Right atrium auricular region (tissue), 2 donors: Measurements from ENCODE around the gene CD3E. TPM values are rescaled to one million over a fixed set of nuclear protein-coding genes. Genes with fewer than 3 reads are reported as not detected.

Experiments used
- DNase-seq: peaks from one replicate; pipeline ENCODE4 v3.0.0-alpha.2; 2019; ENCODE audit warnings: low spot score
- H3K27ac ChIP-seq, 2 donors: fragments of 200-600 bp; sonication (generic); 1 replicate in 1 of 2; 2 replicates in 1 of 2; pipeline ENCODE4 v1.5.1; 2016 to 2019
- H3K27me3 ChIP-seq, 2 donors: fragments of 200-600 bp; sonication (generic); one replicate each; pipeline versions ENCODE4 v1.5.1 to v1.6.0; 2017 to 2019
- H3K36me3 ChIP-seq: fragments of 200-600 bp; sonication (generic); one replicate; pipeline ENCODE4 v1.5.1; 2016
- H3K4me1 ChIP-seq, 2 donors: fragments of 200-600 bp; sonication (generic); one replicate each; pipeline versions ENCODE4 v1.5.1 to v1.6.0; 2017 to 2019
- H3K4me3 ChIP-seq, 2 donors: fragments of 200-600 bp; sonication (generic); 1 replicate in 1 of 2; 2 replicates in 1 of 2; pipeline ENCODE4 v1.5.1; 2017 to 2019; ENCODE audit warnings: mild to moderate bottlenecking in 1 of 2, moderate library complexity in 1 of 2
- H3K9me3 ChIP-seq, 2 donors: fragments of 200-600 bp; sonication (generic); one replicate each; pipeline ENCODE4 v1.5.1; 2019
- total RNA-seq, 2 donors: library from RNA; depleted of rRNA; stranded (reverse); fragments of >200 nt; gene quantifications; one replicate each; pipeline ENCODE4 v1.1.0, GENCODE V29; 2016
- TF ChIP-seq, protein P1 (sequence below), 2 donors: fragments of 200-600 bp; sonication (generic); IDR thresholded peaks; one replicate each; pipeline ENCODE4 v1.5.1; 2019; ENCODE audit warnings: antibody characterized with exemption in 2 of 2

The CD3E gene
- total RNA-seq, 2 donors from 2014 or later, result 1.8 TPM; not detected in 1

DNA sequence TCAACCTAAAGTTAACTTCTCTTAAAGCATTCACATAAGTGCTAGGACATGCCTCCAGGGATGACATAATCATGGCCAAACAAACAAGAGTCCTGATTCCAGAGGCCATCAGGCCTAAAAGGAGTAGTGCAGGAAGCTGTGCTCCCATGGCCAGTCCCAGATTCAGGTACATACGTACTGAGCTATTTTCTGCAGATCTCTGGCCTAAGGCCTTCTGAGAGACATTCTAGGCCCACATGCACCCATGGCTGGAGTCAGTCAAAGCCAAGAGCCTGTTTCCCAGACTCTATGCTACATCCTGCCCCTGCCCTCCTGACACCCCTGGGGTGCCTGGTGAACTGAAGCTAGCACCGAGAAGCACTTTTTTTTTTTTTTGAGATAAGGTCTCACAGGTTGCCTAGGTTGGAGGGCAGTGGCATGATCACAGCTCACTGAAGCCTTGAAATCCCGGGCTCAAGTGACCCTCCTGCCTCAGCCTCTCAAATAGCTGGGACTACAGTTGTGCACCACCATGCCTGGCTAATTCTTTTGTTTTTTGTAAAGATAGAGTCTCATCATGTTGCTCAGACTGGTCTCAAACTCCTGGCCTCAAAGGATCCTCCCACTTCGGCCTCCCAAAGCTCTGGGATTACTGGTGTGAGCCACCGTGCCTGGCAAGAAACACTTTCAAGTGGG, 37.4 kb downstream of the CD3E start:
- TF ChIP-seq, protein P1, sequence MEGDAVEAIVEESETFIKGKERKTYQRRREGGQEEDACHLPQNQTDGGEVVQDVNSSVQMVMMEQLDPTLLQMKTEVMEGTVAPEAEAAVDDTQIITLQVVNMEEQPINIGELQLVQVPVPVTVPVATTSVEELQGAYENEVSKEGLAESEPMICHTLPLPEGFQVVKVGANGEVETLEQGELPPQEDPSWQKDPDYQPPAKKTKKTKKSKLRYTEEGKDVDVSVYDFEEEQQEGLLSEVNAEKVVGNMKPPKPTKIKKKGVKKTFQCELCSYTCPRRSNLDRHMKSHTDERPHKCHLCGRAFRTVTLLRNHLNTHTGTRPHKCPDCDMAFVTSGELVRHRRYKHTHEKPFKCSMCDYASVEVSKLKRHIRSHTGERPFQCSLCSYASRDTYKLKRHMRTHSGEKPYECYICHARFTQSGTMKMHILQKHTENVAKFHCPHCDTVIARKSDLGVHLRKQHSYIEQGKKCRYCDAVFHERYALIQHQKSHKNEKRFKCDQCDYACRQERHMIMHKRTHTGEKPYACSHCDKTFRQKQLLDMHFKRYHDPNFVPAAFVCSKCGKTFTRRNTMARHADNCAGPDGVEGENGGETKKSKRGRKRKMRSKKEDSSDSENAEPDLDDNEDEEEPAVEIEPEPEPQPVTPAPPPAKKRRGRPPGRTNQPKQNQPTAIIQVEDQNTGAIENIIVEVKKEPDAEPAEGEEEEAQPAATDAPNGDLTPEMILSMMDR (IDR thresholded peaks at IDR 0.05), result no peak
- H3K4me3 ChIP-seq, result no peak overlapping the region
- DNase-seq, result no peak
- no peak overlapping the region for H3K27ac ChIP-seq
- H3K27me3 ChIP-seq, result no peaks in the 10 kb centered on the region
- H3K4me1 ChIP-seq, result no peaks in the 10 kb centered on the region
- H3K9me3 ChIP-seq, result no peaks in the 10 kb centered on the region
- no peaks in the 10 kb centered on the region for H3K36me3 ChIP-seq

DNA sequence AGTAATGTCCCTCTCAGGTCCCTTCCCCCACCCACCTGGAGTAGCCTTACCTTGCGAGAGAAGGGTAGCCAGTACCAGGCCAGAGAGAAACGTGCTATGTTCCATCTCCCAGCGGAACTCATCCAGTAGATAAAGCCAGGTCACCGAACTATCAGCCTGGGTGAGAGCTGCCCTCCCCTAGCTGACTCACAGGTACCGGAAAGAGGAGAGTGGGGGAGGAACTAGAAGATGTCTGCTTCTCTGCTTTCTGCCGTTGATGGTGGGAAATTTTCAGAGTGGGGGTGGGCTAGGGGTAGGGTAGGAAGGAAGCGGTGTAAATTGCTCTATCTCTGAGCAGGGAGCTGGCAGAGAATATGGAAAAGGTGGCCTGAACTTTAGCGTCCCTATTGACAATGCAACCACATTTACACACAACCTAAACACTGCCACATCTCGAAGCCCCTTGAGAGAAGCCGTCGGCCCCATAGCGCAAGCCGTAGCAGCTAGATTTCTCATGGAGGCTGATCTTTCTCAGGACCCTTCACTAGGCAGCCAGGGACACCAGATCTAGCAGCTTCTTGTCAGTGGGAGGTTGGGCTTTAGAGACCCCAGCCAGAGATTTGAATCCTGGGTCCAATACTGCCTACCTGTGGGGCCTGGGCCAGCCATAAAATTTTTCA, 38.1 kb downstream of the CD3E start, which contains the start of gene CD3D:
Gene CD3D, minus strand, starts transcription at position 203 of the 659 bp plus-strand sequence. Its CDS starts 98 bp downstream, at position 105.
- H3K4me3 ChIP-seq, result no peak within 1 kb of the TSS
- H3K27me3 ChIP-seq, result no peaks in the 10 kb centered on the region
- TF ChIP-seq, protein P1 (IDR thresholded peaks at IDR 0.05), result no peak
- no peak within 1 kb of the TSS for H3K27ac ChIP-seq
- no peaks in the 10 kb centered on the region for H3K4me1 ChIP-seq
- no peaks in the 10 kb centered on the region for H3K9me3 ChIP-seq
- DNase-seq, result no peak
- H3K36me3 ChIP-seq, result no peaks in the 10 kb centered on the region

DNA sequence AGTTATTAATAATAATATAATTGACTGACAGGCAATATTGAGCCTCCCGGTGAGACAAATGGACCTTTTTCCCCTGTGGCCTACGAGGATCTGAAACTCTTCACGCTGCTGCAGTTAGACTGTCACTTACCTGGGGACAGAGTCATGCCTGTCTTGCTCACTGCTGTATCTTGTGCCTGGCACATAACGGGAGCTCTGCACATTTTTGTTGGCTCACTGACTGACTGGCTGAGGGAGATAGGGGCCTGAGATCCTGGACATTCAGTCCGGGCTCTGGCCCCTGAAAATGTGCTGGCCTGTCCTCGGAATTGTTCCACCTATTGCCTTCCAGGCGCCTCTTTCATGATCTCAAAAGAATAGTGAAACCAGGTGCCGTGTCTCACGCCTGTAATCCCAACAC, 38.7 kb downstream of the CD3E start:
- Histone ChIP-seq H3K4me1 (no peaks in the 10 kb centered on the region), H3K9me3 (no peaks in the 10 kb centered on the region), H3K27ac (no peak overlapping the region), H3K4me3 (no peak overlapping the region), H3K27me3 (no peaks in the 10 kb centered on the region), H3K36me3 (no peaks in the 10 kb centered on the region)
- TF ChIP-seq, protein P1 (IDR thresholded peaks at IDR 0.05), result no peak
- no peak for DNase-seq

DNA sequence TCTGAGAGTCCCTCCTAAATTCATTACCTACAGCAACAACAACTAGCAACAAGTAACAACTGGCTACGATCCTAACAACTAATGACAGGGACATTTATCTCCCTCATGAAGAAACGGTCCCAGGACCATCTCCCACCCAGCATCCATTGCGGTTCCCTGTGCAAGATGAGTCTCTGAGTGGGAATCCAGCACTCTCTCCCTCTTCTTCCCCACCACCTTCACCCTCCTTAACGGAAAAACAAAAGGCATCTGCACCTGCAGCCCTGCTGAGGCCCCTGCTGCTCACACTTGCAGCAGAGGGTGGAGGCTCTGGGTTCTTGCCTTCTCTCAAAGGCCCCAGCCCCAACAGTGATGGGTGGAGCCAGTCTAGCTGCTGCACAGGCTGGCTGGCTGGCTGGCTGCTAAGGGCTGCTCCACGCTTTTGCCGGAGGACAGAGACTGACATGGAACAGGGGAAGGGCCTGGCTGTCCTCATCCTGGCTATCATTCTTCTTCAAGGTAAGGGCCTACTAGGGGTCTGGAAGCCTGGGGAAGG, 39.5 kb downstream of the CD3E start, which contains the start of gene CD3G:
Gene CD3G, plus strand, starts transcription at position 364 of the 535 bp plus-strand sequence. Its CDS starts 80 bp downstream, at position 444.
- TF ChIP-seq, protein P1 (IDR thresholded peaks at IDR 0.05), result no peak
- DNase-seq, result no peak
- no peak within 1 kb of the TSS for H3K4me3 ChIP-seq

DNA sequence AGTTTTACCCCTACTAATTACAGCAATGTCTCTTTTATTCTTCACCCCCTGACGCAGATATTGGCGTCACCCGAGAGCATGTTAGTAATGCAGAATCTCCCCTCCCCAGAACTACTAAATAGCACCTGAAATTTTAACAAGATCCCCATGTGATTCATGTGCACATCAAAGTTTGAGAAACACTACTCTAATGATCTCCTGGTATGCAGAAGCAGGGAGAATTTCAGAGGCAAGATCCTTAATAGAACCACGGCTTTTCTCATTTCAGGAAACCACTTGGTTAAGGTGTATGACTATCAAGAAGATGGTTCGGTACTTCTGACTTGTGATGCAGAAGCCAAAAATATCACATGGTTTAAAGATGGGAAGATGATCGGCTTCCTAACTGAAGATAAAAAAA, 44.9 kb downstream of the CD3E start:
- TF ChIP-seq, protein P1 (IDR thresholded peaks at IDR 0.05), result no peak
- no peaks in the 10 kb centered on the region for H3K36me3 ChIP-seq
- H3K4me1 ChIP-seq, result no peaks in the 10 kb centered on the region
- no peak overlapping the region for H3K27ac ChIP-seq
- H3K27me3 ChIP-seq, result no peaks in the 10 kb centered on the region
- no peak for DNase-seq
- H3K9me3 ChIP-seq, result no peaks in the 10 kb centered on the region
- no peak overlapping the region for H3K4me3 ChIP-seq

More for the DNA sequence above, 39.5 kb downstream of the CD3E start, which contains the start of gene CD3G:
- Histone ChIP-seq H3K27ac (no peak within 1 kb of the TSS), H3K9me3 (no peaks in the 10 kb centered on the region), H3K4me1 (no peaks in the 10 kb centered on the region), H3K27me3 (no peaks in the 10 kb centered on the region), H3K36me3 (no peaks in the 10 kb centered on the region)
